HepG2 (cell line): ENCODE results near the gene MESD. TPM values are rescaled to one million over a fixed set of nuclear protein-coding genes. Genes with fewer than 3 reads are reported as not detected.

ENCODE experiments used
- ATAC-seq: fragments of 200-7000 bp; cut with Tn5 transposase; 3 replicates; pipeline ENCODE4 v1.9.1; 2020; ENCODE audit warnings: mild to moderate bottlenecking, moderate library complexity
- BruUV-seq: library from RNA; stranded (reverse); fragments of 400-500 nt; replicated peaks from 2 replicates; lab custom pipeline; 2021; lab: Mats Ljungman, UMichigan
- CTCF ChIA-PET: fragments of 300-600 bp; formaldehyde crosslinking; extraction: SDS; loops from one replicate; lab custom pipeline; 2021; ENCODE audit warnings: low total read pairs, inconsistent platforms, low intra/inter-chr PET ratio; lab: Yijun Ruan, JAX
- POLR2A ChIA-PET: fragments of 350-600 bp; sonication (Branson Sonifier 250); formaldehyde crosslinking; loops from one replicate; lab custom pipeline; 2020; ENCODE audit warnings: antibody characterized with exemption, inconsistent platforms; lab: Yijun Ruan, JAX
- DNase-seq: peaks from one replicate; pipeline ENCODE4 v3.0.0-alpha.2; 2015; ENCODE audit warnings: low spot score
- FAIRE-seq: peaks from 3 replicates; lab custom pipeline; 2011; peaks lifted over from hg19 to GRCh38; lab: Jason Lieb, UNC
- H2AFZ ChIP-seq: one replicate; pipeline ENCODE4 v1.6.1; 2011; ENCODE audit warnings: low read length, inconsistent platforms
- H3K27ac ChIP-seq: fragments of 300-600 bp; 3 replicates; pipeline ENCODE4 v1.8.0; 2011; ENCODE audit warnings: mixed run types, mild to moderate bottlenecking, mixed read lengths, low read length, inconsistent platforms; ENCODE audit not compliant: insufficient read depth; ENCODE audit errors: extremely low read length
- H3K27me3 ChIP-seq, 2 experiments: fragments of 200-600 bp in 1 of 2; 2 replicates in 1 of 2; 3 replicates in 1 of 2; pipeline versions ENCODE4 v1.6.0 to v1.8.0; 2011; ENCODE audit warnings: low read length in 2 of 2, mild to moderate bottlenecking in 2 of 2, moderate library complexity in 2 of 2, inconsistent platforms in 1 of 2; ENCODE audit not compliant: insufficient read depth in 2 of 2, control insufficient read depth in 1 of 2
- H3K36me3 ChIP-seq, 2 experiments: fragments of 200-600 bp in 1 of 2; replicated peaks in 1 of 2; 2 replicates in 1 of 2; 3 replicates in 1 of 2; pipeline versions ENCODE4 v1.5.1 to v1.8.0; 2011; ENCODE audit warnings: low read length in 2 of 2, inconsistent platforms in 1 of 2; ENCODE audit not compliant: insufficient read depth in 2 of 2, control insufficient read depth in 1 of 2
- H3K4me1 ChIP-seq: 2 replicates; pipeline ENCODE4 v1.5.1; 2012; ENCODE audit warnings: low read length, inconsistent platforms; ENCODE audit not compliant: insufficient read depth
- H3K4me2 ChIP-seq: 2 replicates; pipeline ENCODE4 v1.6.0; 2011; ENCODE audit warnings: low read depth, low read length, inconsistent platforms
- H3K4me3 ChIP-seq, 3 experiments: fragments of 200-600 bp in 1 of 3; sonication (generic), shearing (Covaris generic) in 1 of 3; replicated peaks in 1 of 3; 2 replicates each; pipeline ENCODE4 v1.5.1; 2011 to 2016; ENCODE audit warnings: low read length in 3 of 3, inconsistent platforms in 2 of 3, low read depth in 2 of 3, mild to moderate bottlenecking in 2 of 3, control low read depth in 1 of 3, mixed read lengths in 1 of 3; ENCODE audit not compliant: insufficient read depth in 1 of 3
- H3K79me2 ChIP-seq: one replicate; pipeline ENCODE4 v1.6.1; 2011; ENCODE audit warnings: low read length, inconsistent platforms; ENCODE audit not compliant: insufficient read depth
- H3K9ac ChIP-seq: 2 replicates; pipeline ENCODE4 v1.6.0; 2011; ENCODE audit warnings: mild to moderate bottlenecking, low read depth, low read length, inconsistent platforms; ENCODE audit not compliant: insufficient read depth
- H3K9me3 ChIP-seq: 2 replicates; pipeline ENCODE4 v1.5.1; 2012; ENCODE audit warnings: mild to moderate bottlenecking, low read length
- H4K20me1 ChIP-seq: 2 replicates; pipeline ENCODE4 v1.6.0; 2011; ENCODE audit warnings: inconsistent platforms, mild to moderate bottlenecking, low read length, moderate library complexity; ENCODE audit not compliant: insufficient read depth
- MYPOP ChIP-seq: sonication (generic); formaldehyde crosslinking; IDR thresholded peaks from 2 replicates; pipeline ENCODE4 v1.8.1; 2023; ENCODE audit warnings: mild to moderate bottlenecking, moderate library complexity, missing genetic modification reagents
- ZNF770 ChIP-seq: sonication (generic); formaldehyde crosslinking; IDR thresholded peaks from 2 replicates; pipeline ENCODE4 v1.5.0; 2020; ENCODE audit warnings: mild to moderate bottlenecking, missing genetic modification reagents
- WGBS: methylation state at CpG from one replicate; pipeline ENCODE4 v1.1.6; 2017; ENCODE audit warnings: low lambda C conversion rate; 5-methylcytosine and 5-hydroxymethylcytosine counted together
- in situ Hi-C: cut with HindIII; loops from 2 replicates; pipeline ENCODE4 v1.10.0; 2017; ENCODE audit warnings: low pct_unique_long_range_greater_than_20kb; ENCODE audit not compliant: extremely low pct_ligation_motif_present
- intact Hi-C: fragments of 100-400 bp; cut with micrococcal nuclease; formaldehyde crosslinking; loops from one replicate; pipeline ENCODE4 v1.10.0; 2022; ENCODE audit not compliant: unreplicated experiment
- polyA plus RNA-seq, 8 experiments: library from polyadenylated mRNA; depleted of rRNA in 3 of 8; stranded (reverse) in 7 of 8; unstranded in 1 of 8; fragments of >200 nt; fragmentation: Illumina TruSeq in 4 of 8; extraction: Trizol in 4 of 8; gene quantifications; 2 replicates each; pipeline versions ENCODE4 v1.2.1 to v1.2.3, GENCODE V29; 2011 to 2016; ENCODE audit warnings: low read depth in 4 of 8, missing spikeins in 1 of 8, mixed read lengths in 1 of 8; ENCODE audit not compliant: insufficient read depth in 1 of 8
- total RNA-seq, 5 experiments: library from RNA; depleted of rRNA; stranded (reverse); fragments of >200 nt; fragmentation: Illumina TruSeq; extraction: Trizol; gene quantifications; 2 replicates each; pipeline ENCODE4 v1.2.3, GENCODE V29; 2016; ENCODE audit warnings: low read depth in 1 of 5
- TF ChIP-seq, protein P1 (sequence below): sonication (generic); IDR thresholded peaks from 2 replicates; pipeline ENCODE4 v1.6.1; 2016; ENCODE audit warnings: low read depth, borderline replicate concordance

The MESD gene
- total and polyA plus RNA-seq, 2 of the 13 experiments (the other 11 are each of a cell fraction or from before 2014, with no cell fraction given) = 18.0 to 46.2 TPM

DNA sequence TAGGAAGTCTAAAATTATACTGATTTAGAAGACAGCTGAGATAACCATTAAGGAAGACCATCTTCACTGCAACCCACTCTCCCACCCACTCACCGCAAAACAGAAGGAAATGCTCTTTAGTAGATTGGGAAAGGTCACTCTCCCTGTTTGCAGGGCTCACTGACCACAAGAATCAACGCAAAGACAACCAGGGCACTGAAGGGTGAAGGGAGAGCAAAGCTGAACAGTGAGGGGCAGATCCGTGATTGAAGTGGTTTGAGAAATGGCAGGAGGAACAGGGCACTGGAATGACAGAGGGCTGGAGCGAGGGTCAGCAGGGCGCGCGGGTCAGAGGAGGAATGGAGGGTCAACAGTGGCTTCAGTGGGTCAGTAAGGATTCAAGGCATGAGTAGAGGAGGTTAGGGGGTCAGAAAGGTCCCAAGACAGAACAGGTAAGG, 520 bp downstream of the MESD start (continued):
- no peak for TF ChIP-seq ZNF770 (CRISPR knock-in tag)

- POLR2A ChIA-PET = interaction anchor here (0.8 to 2.0 kb wide), 4 partner anchors 10 to 34 kb away, joined by 3 to 6 read pairs (median 4); partner anchors contain the start of gene TLNRD1
- DNase-seq = no peak
- no peak for ATAC-seq
- H2AFZ ChIP-seq = no peak overlapping the region
- H3K9ac ChIP-seq = peak overlapping the region; percentile 87
- H3K4me2 ChIP-seq = peak overlapping the region; percentile 93
- TF ChIP-seq, protein P1, sequence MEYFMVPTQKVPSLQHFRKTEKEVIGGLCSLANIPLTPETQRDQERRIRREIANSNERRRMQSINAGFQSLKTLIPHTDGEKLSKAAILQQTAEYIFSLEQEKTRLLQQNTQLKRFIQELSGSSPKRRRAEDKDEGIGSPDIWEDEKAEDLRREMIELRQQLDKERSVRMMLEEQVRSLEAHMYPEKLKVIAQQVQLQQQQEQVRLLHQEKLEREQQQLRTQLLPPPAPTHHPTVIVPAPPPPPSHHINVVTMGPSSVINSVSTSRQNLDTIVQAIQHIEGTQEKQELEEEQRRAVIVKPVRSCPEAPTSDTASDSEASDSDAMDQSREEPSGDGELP = peak; percentile 67; the same call in 1 of the 2 replicates
- no peak for TF ChIP-seq MYPOP
- TF ChIP-seq, all 625 proteins: peak for 1
- Histone ChIP-seq H3K36me3 (0 out of 5 replicates have a peak, but pooled peaks cover 0 to 5% of the 10 kb centered on the region in 2 experiments), H3K4me1 (peaks cover 41% of the 10 kb centered on the region), H3K79me2 (peaks cover 56% of the 10 kb centered on the region), H3K27ac (peak overlapping the region; percentile 80), H4K20me1 (peaks cover 2% of the 10 kb centered on the region; the same call in 1 of the 2 replicates), H3K27me3 (no peaks in the 10 kb centered on the region; a peak in 1 of 5 replicates), H3K4me3 (peak overlapping the region; percentile 86 to 99 (median 95)), H3K9me3 (no peaks in the 10 kb centered on the region)
- intact Hi-C loops (no loop called here), in situ Hi-C loops (no loop called here)
- FAIRE-seq = no peak
- CTCF ChIA-PET = no interaction called here
- BruUV-seq = TSS peak; percentile 62
- WGBS = 25% methylated on average over 8 of the region's 8 CpGs
Measured at GRCh38 chr15:80988148-80988796, 1.3 kb downstream of the MESD start.
